Suppressor macrophage treated with lipopolysaccharide for 4 hours (primary cell): ENCODE data around the gene RBM8A.

ENCODE experiments used
- DNase-seq: peaks from one replicate; pipeline ENCODE4 v3.0.0-alpha.2; 2020

The RBM8A gene

GRCh38 chr1:145912128-145912641, 15.1 kb downstream of the RBM8A start:
- no peak for DNase-seq

DNA sequence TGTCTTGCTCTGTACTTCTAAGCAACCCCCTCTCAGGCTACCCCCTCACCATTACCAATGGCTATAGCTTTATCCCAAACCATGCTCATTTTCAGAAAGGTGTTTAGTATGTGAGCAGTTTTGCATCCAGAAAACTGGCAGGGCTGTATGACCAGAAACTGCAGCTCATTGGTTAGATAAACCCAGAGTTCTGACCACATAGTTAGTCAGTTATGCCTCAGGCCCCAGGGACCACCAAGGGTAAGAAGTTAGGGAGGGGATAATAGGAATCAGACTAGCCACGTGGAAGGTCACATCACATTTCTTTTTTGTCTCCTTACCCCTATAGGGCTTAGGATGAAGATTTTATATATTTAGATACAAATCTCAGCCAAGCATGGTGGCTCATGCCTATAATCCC, 18.6 kb downstream of the RBM8A start:
- no peak for DNase-seq

DNA sequence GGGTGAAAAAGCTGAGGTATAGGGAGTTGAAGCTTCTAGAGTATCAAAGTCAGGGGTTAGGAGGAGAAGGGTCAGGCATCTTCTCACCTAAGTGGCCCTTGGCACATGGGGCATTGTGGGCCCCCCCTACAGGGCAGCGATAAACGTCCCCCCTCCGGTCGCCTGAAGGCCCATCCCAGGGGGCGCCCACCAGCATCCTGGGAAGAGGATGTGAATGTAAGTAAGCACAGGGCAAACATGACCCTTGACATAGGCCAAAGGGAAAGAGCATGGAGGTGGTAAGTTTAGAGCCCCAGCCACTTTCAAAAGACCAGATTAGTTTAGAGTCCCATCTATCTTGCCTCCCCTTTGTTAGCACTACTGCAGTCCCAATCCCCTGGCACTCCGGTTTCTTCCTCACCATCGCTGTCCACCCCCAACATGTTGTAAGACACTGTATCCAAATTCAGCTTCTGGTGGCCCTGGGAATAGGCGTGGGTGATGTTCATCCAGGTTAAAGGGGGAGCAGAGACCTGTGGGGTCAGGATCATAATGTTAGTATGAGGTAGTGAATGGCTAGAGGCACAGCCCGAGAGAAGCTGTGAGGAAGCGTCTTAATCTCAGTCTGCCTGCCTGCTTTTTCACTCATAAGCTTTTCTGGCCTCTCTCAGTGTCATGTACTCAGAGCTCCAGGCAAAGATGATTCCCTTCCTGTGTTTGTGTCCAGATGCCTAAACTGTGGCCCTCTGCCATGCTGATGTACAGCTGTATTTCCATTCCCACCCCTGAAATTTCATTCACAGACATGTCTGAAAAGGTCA, 20.1 kb downstream of the RBM8A start:
- DNase-seq = no peak

GRCh38 chr1:145901312-145902021, 25.8 kb downstream of the RBM8A start:
- no peak for DNase-seq

DNA sequence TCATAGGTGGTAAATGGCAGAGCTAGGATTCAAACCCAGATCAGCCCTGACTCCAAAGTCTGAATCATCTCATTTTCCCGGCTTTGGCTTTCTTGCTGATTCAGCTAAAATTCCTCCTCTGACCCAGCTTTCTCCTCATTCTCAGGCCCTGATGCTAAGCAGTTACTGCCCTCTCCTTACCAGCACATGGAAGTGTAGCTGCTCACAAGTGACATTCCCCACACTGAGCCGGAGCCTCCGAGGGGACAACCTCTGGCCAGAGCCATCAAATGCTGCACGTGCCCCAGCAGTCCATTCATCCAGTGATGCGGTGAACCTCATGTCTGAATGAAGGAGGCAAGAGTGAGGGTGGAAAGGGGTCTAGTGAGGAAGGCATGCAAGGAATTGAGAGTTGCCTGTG, 28.5 kb downstream of the RBM8A start:
- DNase-seq = no peak

GRCh38 chr1:145897969-145898368, 29.3 kb downstream of the RBM8A start:
- no peak for DNase-seq

GRCh38 chr1:145895471-145895870, 31.8 kb downstream of the RBM8A start:
- no peak for DNase-seq

DNA sequence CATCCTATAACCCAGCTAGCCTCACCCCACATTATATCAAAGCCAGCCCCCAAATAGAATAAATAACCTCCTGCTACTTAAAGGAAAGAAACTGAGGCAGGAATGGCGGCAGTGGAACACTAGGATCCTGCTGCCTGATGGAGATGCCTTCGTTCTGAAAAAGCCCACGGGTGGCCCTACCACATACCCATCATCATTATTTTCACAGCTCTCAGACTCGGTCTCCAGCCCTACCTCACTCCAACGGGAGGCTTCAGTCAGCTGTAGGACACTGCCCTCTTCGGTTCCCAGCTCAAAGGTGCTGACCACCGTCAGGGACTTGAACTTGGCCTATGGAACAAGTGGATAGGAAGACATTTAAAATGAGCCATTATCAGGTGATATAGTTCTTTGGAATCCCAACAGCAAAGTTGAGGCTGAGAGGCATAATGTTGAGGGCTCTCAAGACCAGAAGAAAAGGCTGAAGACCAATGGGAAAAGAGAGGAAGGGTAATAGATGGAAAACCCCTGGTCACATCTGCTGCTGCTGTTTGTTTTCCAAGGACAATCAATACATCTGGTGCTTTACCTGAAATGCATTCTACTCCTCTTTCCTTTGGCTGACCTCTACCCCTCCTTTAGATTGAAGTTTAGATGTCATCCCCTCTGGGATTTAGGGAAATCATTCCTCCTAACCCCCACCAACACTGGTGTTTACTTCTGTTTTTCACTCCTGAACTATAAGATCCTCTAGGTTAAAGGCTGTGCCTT, 33.8 kb downstream of the RBM8A start:
- no peak for DNase-seq

DNA sequence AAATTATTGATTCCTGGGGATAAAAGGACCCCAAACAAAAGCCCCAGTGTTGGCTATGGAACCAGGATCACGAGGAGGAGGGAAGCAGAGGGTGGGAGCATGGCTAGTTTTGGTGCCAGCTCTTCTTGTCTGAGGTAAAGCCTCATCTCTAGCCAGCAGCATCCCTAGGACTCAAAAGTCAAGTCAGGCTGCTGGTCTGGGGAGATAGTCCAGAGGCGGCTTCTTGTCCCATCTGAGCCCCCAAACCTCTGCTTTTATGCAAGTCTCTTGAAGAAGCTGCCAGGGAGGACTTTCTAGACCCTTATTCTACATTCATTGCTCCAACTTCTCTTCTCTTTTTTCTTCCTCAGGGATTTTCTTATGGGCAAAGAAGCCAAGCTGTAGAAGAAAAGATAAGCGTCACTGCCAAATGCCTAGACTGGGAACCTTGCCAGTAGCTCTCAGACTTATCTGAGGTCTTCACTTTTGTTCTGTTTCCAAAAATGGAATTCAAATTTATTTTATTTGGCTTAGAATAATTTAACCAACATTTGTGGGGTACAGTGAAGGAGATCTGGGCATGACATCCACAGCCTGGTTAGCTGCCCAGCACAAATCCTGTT, 34.7 kb downstream of the RBM8A start:
- no peak for DNase-seq

DNA sequence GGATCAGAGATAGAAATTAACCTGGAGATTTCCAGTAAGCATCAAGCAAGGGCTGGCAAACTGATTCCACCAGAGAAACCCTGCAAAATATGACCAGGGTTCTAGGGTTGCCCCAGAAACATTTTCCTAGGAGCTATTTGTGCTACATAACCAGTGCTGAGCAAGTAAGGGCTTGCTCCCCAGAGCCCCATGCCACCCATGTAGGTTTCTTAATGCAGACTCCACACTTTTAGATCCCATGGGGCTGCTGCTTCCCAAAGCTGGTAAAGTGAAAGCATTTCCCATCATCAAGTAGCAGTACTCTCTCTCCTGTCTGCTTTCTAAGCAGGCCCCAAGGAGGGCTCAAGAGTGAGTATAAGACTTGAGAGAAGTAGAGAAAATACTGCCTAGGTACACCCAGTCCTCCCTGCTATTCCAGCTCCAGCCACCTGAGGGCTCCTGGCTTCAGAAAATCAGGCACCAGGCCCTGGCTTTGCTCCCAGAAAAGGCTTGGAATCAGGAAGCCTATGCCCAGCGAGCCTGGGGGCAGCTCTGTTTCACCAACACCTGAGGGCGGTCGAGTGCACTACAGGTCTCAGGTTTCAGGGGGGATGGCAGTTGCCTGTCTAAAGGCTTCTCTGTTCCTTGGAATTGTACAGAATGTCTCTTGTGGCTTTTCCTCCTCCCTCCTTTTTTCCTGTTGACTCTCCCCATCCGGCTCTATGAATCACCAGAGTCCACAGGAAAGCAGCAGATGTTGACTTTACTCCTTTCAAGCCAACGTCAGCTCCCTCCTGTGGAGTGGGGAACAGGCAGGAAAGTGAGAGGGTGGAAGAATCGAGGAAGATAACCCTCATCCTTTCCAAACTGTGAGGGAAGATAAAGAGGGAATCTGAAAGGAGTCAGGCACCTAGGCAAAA, 35.4 kb downstream of the RBM8A start:
- peak; percentile 73 for DNase-seq

- no peak for DNase-seq
Measured at GRCh38 chr1:145891143-145891542, 36.1 kb downstream of the RBM8A start.

DNA sequence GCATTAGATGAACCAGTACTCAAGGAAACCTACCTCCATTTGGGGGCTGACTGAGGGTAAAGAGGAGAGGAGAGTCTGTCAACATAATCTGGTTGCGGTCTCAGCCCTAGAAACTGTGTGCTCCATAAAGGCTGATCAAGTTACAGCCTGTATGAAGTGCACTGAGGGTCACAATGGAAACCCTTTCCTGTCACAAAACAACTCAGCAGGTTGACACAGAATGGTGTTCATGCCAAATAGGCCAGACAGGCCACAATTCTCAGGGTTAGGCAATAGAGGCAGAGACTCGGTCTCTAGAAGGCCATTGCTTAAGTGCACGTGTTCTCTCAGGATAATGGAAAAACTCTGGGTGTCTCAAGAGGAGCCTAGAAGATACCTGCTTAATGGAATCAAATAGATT, 37.6 kb downstream of the RBM8A start:
- DNase-seq = no peak

- no peak for DNase-seq
Measured at GRCh38 chr1:145887631-145888030, 39.7 kb downstream of the RBM8A start.

DNA sequence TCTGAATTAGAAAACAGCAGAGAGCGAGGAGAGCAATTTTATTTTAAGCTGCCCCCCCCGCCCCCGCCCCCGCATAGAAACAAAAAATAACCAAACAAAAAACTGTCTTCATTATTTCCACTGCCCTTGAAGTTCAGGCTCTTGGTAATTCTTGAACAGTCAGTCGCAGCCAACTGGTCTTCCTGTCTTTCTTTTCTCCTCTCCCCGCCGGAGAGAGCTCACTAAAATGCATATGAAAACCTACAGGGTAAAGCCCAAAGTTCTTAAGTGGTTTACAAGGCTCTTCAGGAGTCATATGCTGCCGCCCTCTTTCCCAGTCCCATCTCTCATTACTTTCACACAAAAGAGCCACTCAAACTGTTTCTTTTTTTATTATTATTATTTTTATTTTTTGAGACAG, 40.5 kb downstream of the RBM8A start:
- DNase-seq = no peak

- DNase-seq = no peak
Measured at GRCh38 chr1:145886390-145886789, 40.9 kb downstream of the RBM8A start.

- peak; percentile 83 for DNase-seq
Measured at GRCh38 chr1:145885738-145886287, 41.5 kb downstream of the RBM8A start, which contains the start of gene ANKRD35. Gene ANKRD35 (minus strand): TSS chr1:145885866. CDS start chr1:145885758, 108 bp downstream.

GRCh38 chr1:145884675-145885074, 42.6 kb downstream of the RBM8A start:
- no peak for DNase-seq

- no peak for DNase-seq
Measured at GRCh38 chr1:145879775-145880174, 47.5 kb downstream of the RBM8A start.

- DNase-seq = no peak
Measured at GRCh38 chr1:145878724-145879123, 48.6 kb downstream of the RBM8A start.

DNA sequence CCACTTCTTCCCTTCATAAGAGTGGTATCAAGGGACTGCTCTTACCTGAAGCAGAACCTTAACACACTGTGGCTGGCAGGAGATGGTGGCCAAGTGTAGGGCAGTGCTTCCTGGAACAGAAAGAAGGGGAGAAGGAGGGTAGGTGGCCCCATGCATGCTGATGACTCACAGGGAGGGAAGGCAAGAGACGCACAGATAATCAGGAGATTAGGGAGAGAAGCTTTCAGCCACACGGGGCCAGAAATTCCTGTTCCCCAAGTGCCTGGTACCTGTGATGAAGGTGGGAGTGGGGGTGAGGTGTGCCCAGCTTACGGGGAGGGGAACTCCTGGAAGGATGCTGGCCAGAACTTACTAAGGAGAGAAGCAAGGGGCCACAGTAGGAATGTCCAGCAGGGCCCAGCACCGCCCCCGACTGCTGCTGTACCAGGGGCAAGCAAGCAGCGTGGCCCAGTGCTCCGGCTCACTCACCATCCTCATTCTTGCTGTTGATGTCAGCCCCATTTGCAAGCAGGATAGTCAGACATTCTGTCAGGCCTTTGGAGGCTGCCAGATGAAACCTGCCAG, 49.3 kb downstream of the RBM8A start:
- no peak for DNase-seq

GRCh38 chr1:145874646-145875045, 52.6 kb downstream of the RBM8A start:
- no peak for DNase-seq
